HEK293 (cell line): Measurements from ENCODE around the gene MAGI1.

Source experiments
- CTCF ChIA-PET: fragments of 350-600 bp; formaldehyde crosslinking; extraction: SDS; loops from one replicate; lab custom pipeline; 2021; ENCODE audit warnings: antibody characterized with exemption; lab: Yijun Ruan, JAX
- POLR2A ChIA-PET: fragments of 300-600 bp; formaldehyde crosslinking; extraction: SDS; loops from one replicate; lab custom pipeline; 2020; ENCODE audit warnings: antibody characterized with exemption, inconsistent platforms; lab: Yijun Ruan, JAX
- H3K27ac ChIP-seq: fragments of 200-500 bp; sonication (Bioruptor generic); 2 replicates; pipeline ENCODE4 v1.5.1; 2014; ENCODE audit warnings: low read depth, low read length, control low read depth, inconsistent platforms; ENCODE audit errors: extremely low read depth
- H3K36me3 ChIP-seq, 2 experiments: fragments of 200-500 bp in 1 of 2; sonication (Bioruptor generic) in 1 of 2; 1 replicate in 1 of 2; 2 replicates in 1 of 2; pipeline ENCODE4 v1.5.1; 2014 to 2017; ENCODE audit warnings: inconsistent platforms in 2 of 2, low read length in 2 of 2; ENCODE audit not compliant: control insufficient read depth in 2 of 2, insufficient read depth in 1 of 2
- H3K4me1 ChIP-seq: fragments of 200-500 bp; sonication (Bioruptor generic); 2 replicates; pipeline ENCODE4 v1.5.1; 2014; ENCODE audit warnings: mild to moderate bottlenecking, low read length, inconsistent platforms; ENCODE audit not compliant: control insufficient read depth, insufficient read depth
- H3K4me3 ChIP-seq: 2 replicates; pipeline ENCODE4 v1.5.1; 2011; ENCODE audit warnings: low read depth, mild to moderate bottlenecking, control low read depth, low read length, moderate library complexity
- H3K9me3 ChIP-seq: fragments of 200-500 bp; sonication (Bioruptor generic); 2 replicates; pipeline ENCODE4 v1.5.1; 2014; ENCODE audit warnings: low read depth, low read length, inconsistent platforms; ENCODE audit not compliant: control insufficient read depth, insufficient read depth
- IKZF3 ChIP-seq: fragments of 450-650 bp; IDR thresholded peaks from 2 replicates; pipeline ENCODE4 v1.5.0; 2018; ENCODE audit warnings: missing biosample characterization, mild to moderate bottlenecking, missing genetic modification characterization, moderate library complexity
- KLF7 ChIP-seq: fragments of 450-650 bp; formaldehyde crosslinking; IDR thresholded peaks from 2 replicates; pipeline ENCODE4 v1.5.1; 2016; ENCODE audit warnings: missing biosample characterization, missing genetic modification characterization, borderline replicate concordance
- MEIS1 ChIP-seq: sonication (generic); formaldehyde crosslinking; IDR thresholded peaks from 2 replicates; pipeline ENCODE4 v1.8.1; 2022; ENCODE audit warnings: missing genetic modification reagents, mild to moderate bottlenecking, borderline replicate concordance
- RBAK ChIP-seq: fragments of 450-650 bp; formaldehyde crosslinking; IDR thresholded peaks from 2 replicates; pipeline ENCODE4 v1.5.1; 2016; ENCODE audit warnings: missing biosample characterization, missing genetic modification characterization
- ZBTB8A ChIP-seq: fragments of 450-650 bp; formaldehyde crosslinking; IDR thresholded peaks from 2 replicates; pipeline ENCODE4 v1.5.1; 2016; ENCODE audit warnings: missing biosample characterization, missing genetic modification characterization
- ZFP37 ChIP-seq: fragments of 450-650 bp; formaldehyde crosslinking; IDR thresholded peaks from 2 replicates; pipeline ENCODE4 v1.5.1; 2016; ENCODE audit warnings: missing biosample characterization, missing genetic modification characterization
- ZNF112 ChIP-seq: fragments of 450-650 bp; formaldehyde crosslinking; IDR thresholded peaks from 2 replicates; pipeline ENCODE4 v1.5.0; 2017; ENCODE audit warnings: missing biosample characterization, missing genetic modification characterization
- ZNF114 ChIP-seq: fragments of 450-650 bp; formaldehyde crosslinking; IDR thresholded peaks from 2 replicates; pipeline ENCODE4 v1.5.0; 2017; ENCODE audit warnings: missing biosample characterization, missing genetic modification characterization
- ZNF157 ChIP-seq: fragments of 450-650 bp; formaldehyde crosslinking; IDR thresholded peaks from 2 replicates; pipeline ENCODE4 v1.5.1; 2016; ENCODE audit warnings: missing biosample characterization, missing genetic modification characterization
- ZNF175 ChIP-seq: fragments of 450-650 bp; formaldehyde crosslinking; IDR thresholded peaks from 2 replicates; pipeline ENCODE4 v1.5.1; 2016; ENCODE audit warnings: missing biosample characterization, missing genetic modification characterization
- ZNF214 ChIP-seq: fragments of 450-650 bp; formaldehyde crosslinking; IDR thresholded peaks from 2 replicates; pipeline ENCODE4 v1.5.1; 2017; ENCODE audit warnings: missing biosample characterization, mild to moderate bottlenecking, missing genetic modification characterization, borderline replicate concordance
- ZNF239 ChIP-seq: fragments of 450-650 bp; formaldehyde crosslinking; IDR thresholded peaks from 2 replicates; pipeline ENCODE4 v1.5.1; 2016; ENCODE audit warnings: missing biosample characterization, missing genetic modification characterization
- ZNF24 ChIP-seq: fragments of 450-650 bp; formaldehyde crosslinking; IDR thresholded peaks from 2 replicates; pipeline ENCODE4 v1.5.1; 2016; ENCODE audit warnings: missing biosample characterization, missing genetic modification characterization
- ZNF354C ChIP-seq: fragments of 450-650 bp; formaldehyde crosslinking; IDR thresholded peaks from 2 replicates; pipeline ENCODE4 v1.5.1; 2016; ENCODE audit warnings: missing biosample characterization, missing genetic modification characterization, low read depth, borderline replicate concordance
- ZNF366 ChIP-seq: fragments of 450-650 bp; formaldehyde crosslinking; conservative IDR thresholded peaks from 2 replicates; pipeline ENCODE4 v1.5.1; 2016; ENCODE audit warnings: missing biosample characterization, missing genetic modification characterization
- ZNF37A ChIP-seq: fragments of 450-650 bp; IDR thresholded peaks from 2 replicates; pipeline ENCODE4 v1.5.1; 2018; ENCODE audit warnings: missing biosample characterization, missing genetic modification characterization
- ZNF530 ChIP-seq: fragments of 450-650 bp; formaldehyde crosslinking; IDR thresholded peaks from 2 replicates; pipeline ENCODE4 v1.5.1; 2016; ENCODE audit warnings: low read depth, missing biosample characterization, missing genetic modification characterization
- ZNF544 ChIP-seq: fragments of 450-650 bp; formaldehyde crosslinking; IDR thresholded peaks from 2 replicates; pipeline ENCODE4 v1.5.0; 2017; ENCODE audit warnings: missing biosample characterization, missing genetic modification characterization
- ZNF600 ChIP-seq: fragments of 450-650 bp; formaldehyde crosslinking; IDR thresholded peaks from 2 replicates; pipeline ENCODE4 v1.5.1; 2016; ENCODE audit warnings: missing biosample characterization, missing genetic modification characterization
- ZNF626 ChIP-seq: fragments of 450-650 bp; sonication (Bioruptor Pico); formaldehyde crosslinking; IDR thresholded peaks from 2 replicates; pipeline ENCODE4 v1.5.1; 2018; ENCODE audit warnings: missing biosample characterization, missing genetic modification characterization, inconsistent platforms
- ZNF629 ChIP-seq: fragments of 450-650 bp; formaldehyde crosslinking; IDR thresholded peaks from 2 replicates; pipeline ENCODE4 v1.5.1; 2017; ENCODE audit warnings: missing biosample characterization, missing genetic modification characterization
- TF ChIP-seq, protein P1 (sequence below): fragments of 450-650 bp; formaldehyde crosslinking; IDR thresholded peaks from 2 replicates; pipeline ENCODE4 v1.5.1; 2016; ENCODE audit warnings: missing biosample characterization, missing genetic modification characterization
- TF ChIP-seq, protein P2 (sequence below): fragments of 450-650 bp; formaldehyde crosslinking; IDR thresholded peaks from 2 replicates; pipeline ENCODE4 v1.5.1; 2016; ENCODE audit warnings: missing biosample characterization, missing genetic modification characterization, borderline replicate concordance
- TF ChIP-seq, protein P3 (sequence below): fragments of 450-650 bp; formaldehyde crosslinking; IDR thresholded peaks from 2 replicates; pipeline ENCODE4 v1.5.1; 2016; ENCODE audit warnings: missing biosample characterization, missing genetic modification characterization
- TF ChIP-seq, protein P4 (sequence below): fragments of 450-650 bp; formaldehyde crosslinking; IDR thresholded peaks from 2 replicates; pipeline ENCODE4 v1.5.1; 2016; ENCODE audit warnings: missing biosample characterization, missing genetic modification characterization
- TF ChIP-seq, protein P5 (sequence below): fragments of 450-650 bp; formaldehyde crosslinking; IDR thresholded peaks from 2 replicates; pipeline ENCODE4 v1.5.1; 2017; ENCODE audit warnings: missing biosample characterization, missing genetic modification characterization

The MAGI1 gene

GRCh38 chr3:65557899-65558564 is 480.7 kb downstream of the MAGI1 start:
- H3K27ac ChIP-seq = no peak overlapping the region
- ChIA-PET POLR2A (no interaction called here), CTCF (interaction anchor here (0.6 to 1.5 kb wide), 3 partner anchors 37 to 193 kb away, joined by 3 to 4 read pairs (median 3); no protein-coding TSS in a partner anchor)
- H3K4me1 ChIP-seq = no peaks in the 10 kb centered on the region
- no peaks in the 10 kb centered on the region for H3K36me3 ChIP-seq
- TF ChIP-seq, protein P1, sequence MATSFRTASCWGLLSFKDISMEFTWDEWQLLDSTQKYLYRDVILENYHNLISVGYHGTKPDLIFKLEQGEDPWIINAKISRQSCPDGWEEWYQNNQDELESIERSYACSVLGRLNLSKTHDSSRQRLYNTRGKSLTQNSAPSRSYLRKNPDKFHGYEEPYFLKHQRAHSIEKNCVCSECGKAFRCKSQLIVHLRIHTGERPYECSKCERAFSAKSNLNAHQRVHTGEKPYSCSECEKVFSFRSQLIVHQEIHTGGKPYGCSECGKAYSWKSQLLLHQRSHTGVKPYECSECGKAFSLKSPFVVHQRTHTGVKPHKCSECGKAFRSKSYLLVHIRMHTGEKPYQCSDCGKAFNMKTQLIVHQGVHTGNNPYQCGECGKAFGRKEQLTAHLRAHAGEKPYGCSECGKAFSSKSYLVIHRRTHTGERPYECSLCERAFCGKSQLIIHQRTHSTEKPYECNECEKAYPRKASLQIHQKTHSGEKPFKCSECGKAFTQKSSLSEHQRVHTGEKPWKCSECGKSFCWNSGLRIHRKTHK = no peak
- TF ChIP-seq KLF7 (tag by site-specific recombination) (no peak), ZNF114 (tag by site-specific recombination) (no peak), ZNF175 (tag by site-specific recombination) (no peak), IKZF3 (no peak), ZNF157 (tag by site-specific recombination) (no peak), ZNF354C (no peak), RBAK (tag by site-specific recombination) (no peak), ZNF24 (tag by site-specific recombination) (no peak)
- H3K9me3 ChIP-seq = no peaks in the 10 kb centered on the region
- H3K4me3 ChIP-seq = no peak overlapping the region

DNA sequence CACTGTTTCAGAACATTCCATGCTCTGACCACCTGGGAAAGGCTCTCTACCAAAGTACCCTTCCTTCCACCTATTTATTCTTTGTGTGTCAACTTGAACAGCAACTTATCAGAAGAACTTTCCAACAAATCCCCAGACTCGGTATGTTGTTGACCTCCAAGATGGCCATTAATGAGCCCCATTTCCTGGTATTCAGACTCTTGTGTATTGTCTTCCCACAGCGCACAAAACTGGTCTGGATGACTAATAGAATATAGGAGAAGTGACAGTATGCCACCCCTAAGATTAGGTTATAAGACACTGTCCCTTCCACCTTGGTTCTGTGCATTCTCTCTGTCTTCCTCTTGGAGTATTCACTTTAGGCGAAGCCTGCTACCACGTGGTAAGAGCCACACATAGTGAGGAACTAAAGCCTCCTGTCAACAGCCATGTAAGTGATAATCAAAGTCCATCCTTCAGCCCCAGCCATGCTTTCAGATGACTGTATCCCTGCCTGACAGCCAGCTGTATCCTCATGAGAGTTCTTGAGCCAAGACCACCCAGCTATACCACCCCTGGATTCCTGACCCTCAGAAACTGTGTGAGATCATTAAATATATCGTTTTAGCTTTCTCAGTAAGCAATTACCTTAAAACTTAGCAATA is 481.7 kb downstream of the MAGI1 start:
- Histone ChIP-seq H3K4me1 (no peaks in the 10 kb centered on the region), H3K4me3 (no peak overlapping the region), H3K9me3 (no peaks in the 10 kb centered on the region), H3K27ac (no peak overlapping the region), H3K36me3 (no peaks in the 10 kb centered on the region)
- ChIA-PET POLR2A (no interaction called here), CTCF (interaction anchor here (1.0 kb wide), 1 partner anchor 14 kb away, joined by 3 read pairs; no protein-coding TSS in a partner anchor)
- TF ChIP-seq ZNF530 (no peak), ZNF544 (tag by site-specific recombination) (no peak), ZNF626 (tag by site-specific recombination) (no peak), MEIS1 (CRISPR knock-in tag) (no peak), ZNF629 (tag by site-specific recombination) (no peak), ZNF239 (tag by site-specific recombination) (no peak), ZNF37A (tag by site-specific recombination) (no peak), ZNF366 (tag by site-specific recombination) (no peak), ZFP37 (tag by site-specific recombination) (no peak), ZNF600 (tag by site-specific recombination) (no peak), ZBTB8A (tag by site-specific recombination) (no peak), ZNF112 (tag by site-specific recombination) (no peak), ZNF214 (tag by site-specific recombination) (no peak)
- TF ChIP-seq, protein P2, sequence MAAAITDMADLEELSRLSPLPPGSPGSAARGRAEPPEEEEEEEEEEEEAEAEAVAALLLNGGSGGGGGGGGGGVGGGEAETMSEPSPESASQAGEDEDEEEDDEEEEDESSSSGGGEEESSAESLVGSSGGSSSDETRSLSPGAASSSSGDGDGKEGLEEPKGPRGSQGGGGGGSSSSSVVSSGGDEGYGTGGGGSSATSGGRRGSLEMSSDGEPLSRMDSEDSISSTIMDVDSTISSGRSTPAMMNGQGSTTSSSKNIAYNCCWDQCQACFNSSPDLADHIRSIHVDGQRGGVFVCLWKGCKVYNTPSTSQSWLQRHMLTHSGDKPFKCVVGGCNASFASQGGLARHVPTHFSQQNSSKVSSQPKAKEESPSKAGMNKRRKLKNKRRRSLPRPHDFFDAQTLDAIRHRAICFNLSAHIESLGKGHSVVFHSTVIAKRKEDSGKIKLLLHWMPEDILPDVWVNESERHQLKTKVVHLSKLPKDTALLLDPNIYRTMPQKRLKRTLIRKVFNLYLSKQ (tag by site-specific recombination) = no peak
- TF ChIP-seq, protein P3, sequence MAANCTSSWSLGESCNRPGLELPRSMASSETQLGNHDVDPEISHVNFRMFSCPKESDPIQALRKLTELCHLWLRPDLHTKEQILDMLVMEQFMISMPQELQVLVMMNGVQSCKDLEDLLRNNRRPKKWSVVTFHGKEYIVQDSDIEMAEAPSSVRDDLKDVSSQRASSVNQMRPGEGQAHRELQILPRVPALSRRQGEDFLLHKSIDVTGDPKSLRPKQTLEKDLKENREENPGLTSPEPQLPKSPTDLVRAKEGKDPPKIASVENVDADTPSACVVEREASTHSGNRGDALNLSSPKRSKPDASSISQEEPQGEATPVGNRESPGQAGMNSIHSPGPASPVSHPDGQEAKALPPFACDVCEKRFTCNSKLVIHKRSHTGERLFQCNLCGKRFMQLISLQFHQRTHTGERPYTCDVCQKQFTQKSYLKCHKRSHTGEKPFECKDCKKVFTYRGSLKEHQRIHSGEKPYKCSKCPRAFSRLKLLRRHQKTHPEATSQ (tag by site-specific recombination) = no peak
- TF ChIP-seq, protein P4, sequence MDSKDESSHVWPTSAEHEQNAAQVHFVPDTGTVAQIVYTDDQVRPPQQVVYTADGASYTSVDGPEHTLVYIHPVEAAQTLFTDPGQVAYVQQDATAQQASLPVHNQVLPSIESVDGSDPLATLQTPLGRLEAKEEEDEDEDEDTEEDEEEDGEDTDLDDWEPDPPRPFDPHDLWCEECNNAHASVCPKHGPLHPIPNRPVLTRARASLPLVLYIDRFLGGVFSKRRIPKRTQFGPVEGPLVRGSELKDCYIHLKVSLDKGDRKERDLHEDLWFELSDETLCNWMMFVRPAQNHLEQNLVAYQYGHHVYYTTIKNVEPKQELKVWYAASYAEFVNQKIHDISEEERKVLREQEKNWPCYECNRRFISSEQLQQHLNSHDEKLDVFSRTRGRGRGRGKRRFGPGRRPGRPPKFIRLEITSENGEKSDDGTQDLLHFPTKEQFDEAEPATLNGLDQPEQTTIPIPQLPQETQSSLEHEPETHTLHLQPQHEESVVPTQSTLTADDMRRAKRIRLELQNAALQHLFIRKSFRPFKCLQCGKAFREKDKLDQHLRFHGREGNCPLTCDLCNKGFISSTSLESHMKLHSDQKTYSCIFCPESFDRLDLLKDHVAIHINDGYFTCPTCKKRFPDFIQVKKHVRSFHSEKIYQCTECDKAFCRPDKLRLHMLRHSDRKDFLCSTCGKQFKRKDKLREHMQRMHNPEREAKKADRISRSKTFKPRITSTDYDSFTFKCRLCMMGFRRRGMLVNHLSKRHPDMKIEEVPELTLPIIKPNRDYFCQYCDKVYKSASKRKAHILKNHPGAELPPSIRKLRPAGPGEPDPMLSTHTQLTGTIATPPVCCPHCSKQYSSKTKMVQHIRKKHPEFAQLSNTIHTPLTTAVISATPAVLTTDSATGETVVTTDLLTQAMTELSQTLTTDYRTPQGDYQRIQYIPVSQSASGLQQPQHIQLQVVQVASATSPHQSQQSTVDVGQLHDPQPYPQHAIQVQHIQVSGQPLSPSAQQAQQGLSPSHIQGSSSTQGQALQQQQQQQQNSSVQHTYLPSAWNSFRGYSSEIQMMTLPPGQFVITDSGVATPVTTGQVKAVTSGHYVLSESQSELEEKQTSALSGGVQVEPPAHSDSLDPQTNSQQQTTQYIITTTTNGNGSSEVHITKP (tag by site-specific recombination) = no peak
- TF ChIP-seq, protein P5, sequence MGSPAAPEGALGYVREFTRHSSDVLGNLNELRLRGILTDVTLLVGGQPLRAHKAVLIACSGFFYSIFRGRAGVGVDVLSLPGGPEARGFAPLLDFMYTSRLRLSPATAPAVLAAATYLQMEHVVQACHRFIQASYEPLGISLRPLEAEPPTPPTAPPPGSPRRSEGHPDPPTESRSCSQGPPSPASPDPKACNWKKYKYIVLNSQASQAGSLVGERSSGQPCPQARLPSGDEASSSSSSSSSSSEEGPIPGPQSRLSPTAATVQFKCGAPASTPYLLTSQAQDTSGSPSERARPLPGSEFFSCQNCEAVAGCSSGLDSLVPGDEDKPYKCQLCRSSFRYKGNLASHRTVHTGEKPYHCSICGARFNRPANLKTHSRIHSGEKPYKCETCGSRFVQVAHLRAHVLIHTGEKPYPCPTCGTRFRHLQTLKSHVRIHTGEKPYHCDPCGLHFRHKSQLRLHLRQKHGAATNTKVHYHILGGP (tag by site-specific recombination) = no peak
